Activated T-cell treated with anti-CD3 and anti-CD28 coated beads, Interleukin-2, amount 50 U/mL, for 24 hours (primary cell): ENCODE measurements around the gene FKBP15.
"Not testable (repeated sequence)": the region's sequence is repeated elsewhere in the genome, so short reads cannot be mapped to it uniquely, and the experiment has no call there.

Source experiments
- DNase-seq: peaks from one replicate; pipeline ENCODE4 v3.0.0-alpha.2; 2020
- H3K27ac Mint-ChIP-seq: 2 replicates; pipeline ENCODE4 v1.8.0; 2020; ENCODE audit warnings: mild to moderate bottlenecking, mixed read lengths
- H3K27me3 Mint-ChIP-seq: 2 replicates; pipeline ENCODE4 v1.8.0; 2020; ENCODE audit warnings: mixed read lengths
- H3K36me3 Mint-ChIP-seq: 2 replicates; pipeline ENCODE4 v1.8.0; 2020; ENCODE audit warnings: low read depth, mixed read lengths
- H3K4me1 Mint-ChIP-seq: 2 replicates; pipeline ENCODE4 v1.8.0; 2020; ENCODE audit warnings: low read depth, mixed read lengths
- H3K4me3 Mint-ChIP-seq: 2 replicates; pipeline ENCODE4 v1.8.0; 2020; ENCODE audit warnings: mild to moderate bottlenecking, moderate library complexity, mixed read lengths
- H3K9me3 Mint-ChIP-seq: 2 replicates; pipeline ENCODE4 v1.8.0; 2020; ENCODE audit warnings: mixed read lengths

FKBP15 gene

DNA sequence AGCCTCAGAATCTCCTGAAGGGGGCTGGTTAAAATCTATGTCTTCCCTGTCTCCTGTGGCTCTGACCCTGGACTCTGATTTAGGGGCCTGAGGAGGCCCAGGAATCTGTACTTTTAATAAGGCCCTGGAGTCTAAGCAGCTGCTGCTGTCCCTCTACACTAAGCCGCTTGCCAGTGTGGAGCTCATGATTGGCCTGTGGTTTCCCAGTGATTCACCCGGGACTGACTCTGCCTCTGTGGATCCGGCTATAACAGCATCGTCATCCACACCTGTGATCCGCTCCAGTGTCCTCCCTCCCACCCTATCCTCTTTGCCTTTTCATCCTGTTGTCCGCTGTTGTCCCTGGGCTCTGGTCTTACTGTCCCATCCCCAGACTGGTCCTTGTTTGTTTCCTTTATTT is 66.6 kb downstream of the FKBP15 start:
- H3K36me3 Mint-ChIP-seq, result peaks cover 17% of the 10 kb centered on the region
- H3K9me3 Mint-ChIP-seq, result no peaks in the 10 kb centered on the region
- H3K4me1 Mint-ChIP-seq, result peaks cover 35% of the 10 kb centered on the region
- no peak overlapping the region for H3K4me3 Mint-ChIP-seq
- H3K27me3 Mint-ChIP-seq, result no peaks in the 10 kb centered on the region
- H3K27ac Mint-ChIP-seq, result no peak overlapping the region
- no peak for DNase-seq

GRCh38 chr9:113153599-113153998 is 67.5 kb downstream of the FKBP15 start:
- H3K9me3 Mint-ChIP-seq, result no peaks in the 10 kb centered on the region
- H3K36me3 Mint-ChIP-seq, result peaks cover 10% of the 10 kb centered on the region
- H3K27me3 Mint-ChIP-seq, result no peaks in the 10 kb centered on the region
- H3K4me1 Mint-ChIP-seq, result peaks cover 35% of the 10 kb centered on the region
- H3K27ac Mint-ChIP-seq, result no peak overlapping the region
- no peak overlapping the region for H3K4me3 Mint-ChIP-seq
- no peak for DNase-seq

GRCh38 chr9:113152699-113153098 is 68.4 kb downstream of the FKBP15 start:
- no peak for DNase-seq
- peak overlapping the region; percentile 82 for H3K4me3 Mint-ChIP-seq
- H3K27me3 Mint-ChIP-seq, result no peaks in the 10 kb centered on the region
- H3K4me1 Mint-ChIP-seq, result peaks cover 35% of the 10 kb centered on the region
- peak overlapping the region; percentile 31 for H3K27ac Mint-ChIP-seq
- H3K9me3 Mint-ChIP-seq, result no peaks in the 10 kb centered on the region
- peaks cover 3% of the 10 kb centered on the region for H3K36me3 Mint-ChIP-seq

DNA sequence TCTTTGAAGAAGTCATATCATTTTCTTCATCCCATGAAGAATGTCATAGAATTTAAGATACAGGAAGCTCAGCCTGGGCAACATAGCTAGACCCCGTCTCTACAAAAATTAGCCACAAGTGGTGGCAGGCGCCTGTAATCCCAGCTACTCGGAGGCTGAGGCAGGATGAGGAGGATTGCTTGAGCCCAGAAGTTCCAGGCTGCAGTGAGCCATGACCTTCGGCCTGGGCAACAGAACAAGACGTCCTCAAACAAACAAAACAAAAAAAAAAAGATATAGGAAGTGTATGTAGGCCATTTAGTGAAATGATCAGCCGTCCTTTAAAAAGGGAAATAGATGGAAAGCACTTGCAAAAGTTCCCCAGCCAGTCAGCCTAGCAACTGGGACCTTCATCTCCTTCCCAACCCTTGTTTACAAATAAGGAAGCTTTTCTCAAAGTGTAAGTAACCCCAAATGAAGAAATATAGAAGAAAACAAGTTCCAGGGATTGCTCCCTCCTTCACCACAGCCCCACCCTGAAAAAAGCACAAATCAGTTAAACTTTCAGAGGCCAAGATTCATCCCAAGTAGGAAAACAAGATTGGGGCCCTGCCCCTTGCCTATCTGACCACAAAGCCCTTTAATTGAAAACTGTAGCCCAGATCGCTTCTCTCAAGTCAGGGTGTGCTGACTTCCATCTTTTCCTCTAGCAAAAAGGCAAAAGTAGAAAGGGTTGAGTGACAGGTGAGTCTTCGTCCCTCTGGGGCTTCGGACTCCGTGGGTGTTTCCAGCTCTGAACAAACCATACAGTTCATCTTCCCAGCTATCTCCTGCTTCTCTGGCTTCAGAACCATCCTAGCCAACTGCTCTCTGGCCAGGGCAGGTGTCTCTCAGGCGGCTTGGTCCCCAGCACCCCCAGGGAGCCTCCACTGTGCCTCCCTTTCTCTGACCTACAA is 69.1 kb downstream of the FKBP15 start:
- Mint-ChIP-seq H3K36me3 (no peaks in the 10 kb centered on the region), H3K4me1 (peaks cover 34% of the 10 kb centered on the region), H3K4me3 (peak overlapping the region; percentile 82), H3K9me3 (no peaks in the 10 kb centered on the region), H3K27ac (peak overlapping the region; percentile 31), H3K27me3 (no peaks in the 10 kb centered on the region)
- no peak for DNase-seq

- Mint-ChIP-seq H3K27ac (peak within 1 kb of the TSS; percentile 81), H3K4me3 (peak within 1 kb of the TSS; percentile 82), H3K27me3 (no peaks in the 10 kb centered on the region), H3K9me3 (no peaks in the 10 kb centered on the region), H3K36me3 (no peaks in the 10 kb centered on the region), H3K4me1 (peaks cover 26% of the 10 kb centered on the region)
- DNase-seq, result peak; percentile 92
Measured at GRCh38 chr9:113150670-113151611, 70.1 kb downstream of the FKBP15 start, which contains the start of gene SLC31A2. SLC31A2 (plus strand) TSS chr9:113151007; CDS start chr9:113151075, 68 bp downstream.

DNA sequence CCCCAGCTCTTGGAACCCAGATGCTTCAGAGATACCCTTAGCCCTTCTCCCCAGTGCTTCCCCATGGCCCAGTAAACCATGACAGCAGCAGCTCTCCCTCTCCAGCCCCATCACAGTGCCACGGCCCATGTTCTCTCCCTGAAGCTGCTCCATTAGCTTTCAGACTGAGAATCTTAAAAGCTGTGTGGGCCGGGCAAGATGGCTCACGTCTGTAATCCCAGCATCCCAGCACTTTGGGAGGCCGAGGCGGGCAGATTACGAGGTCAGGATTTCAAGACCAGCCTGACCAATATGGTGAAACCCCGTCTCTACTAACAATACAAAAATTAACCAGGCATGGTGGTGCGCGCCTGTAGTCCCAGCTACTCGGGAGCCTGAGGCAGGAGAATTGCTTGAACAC is 71.5 kb downstream of the FKBP15 start:
- DNase-seq, H3K9me3 Mint-ChIP-seq, H3K36me3 Mint-ChIP-seq, H3K27ac Mint-ChIP-seq, H3K4me3 Mint-ChIP-seq, H3K27me3 Mint-ChIP-seq: not testable (repeated sequence)
- H3K4me1 Mint-ChIP-seq, result peaks cover 16% of the 10 kb centered on the region

GRCh38 chr9:113148781-113149510 is 72.1 kb downstream of the FKBP15 start:
- Mint-ChIP-seq H3K27me3 (peaks cover 7% of the 10 kb centered on the region), H3K27ac (no peak overlapping the region), H3K4me1 (peaks cover 16% of the 10 kb centered on the region), H3K9me3 (no peaks in the 10 kb centered on the region), H3K36me3 (no peaks in the 10 kb centered on the region), H3K4me3 (no peak overlapping the region)
- no peak for DNase-seq

DNA sequence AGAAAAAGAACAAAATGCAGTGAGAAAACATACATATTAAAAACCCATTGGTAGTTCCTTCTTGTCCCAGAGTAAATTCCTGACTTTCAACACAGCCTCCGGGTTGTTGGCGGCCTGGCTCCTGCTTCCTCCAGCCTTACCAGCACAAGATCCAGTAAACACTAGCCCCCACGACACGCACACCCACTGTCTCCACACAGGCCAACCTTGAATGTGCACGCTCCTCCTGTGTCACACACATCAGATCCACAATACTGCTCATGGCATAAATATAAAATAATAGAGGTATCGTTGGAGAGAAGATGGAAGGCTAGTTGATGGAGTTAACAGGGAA is 72.7 kb downstream of the FKBP15 start:
- H3K27ac Mint-ChIP-seq, result no peak overlapping the region
- H3K36me3 Mint-ChIP-seq, result no peaks in the 10 kb centered on the region
- H3K27me3 Mint-ChIP-seq, result peaks cover 12% of the 10 kb centered on the region
- no peak overlapping the region for H3K4me3 Mint-ChIP-seq
- peaks cover 16% of the 10 kb centered on the region for H3K4me1 Mint-ChIP-seq
- DNase-seq, result no peak
- no peaks in the 10 kb centered on the region for H3K9me3 Mint-ChIP-seq

GRCh38 chr9:113143432-113144227 is 77.4 kb downstream of the FKBP15 start:
- H3K9me3 Mint-ChIP-seq, result peaks cover 8% of the 10 kb centered on the region
- DNase-seq, result no peak
- no peaks in the 10 kb centered on the region for H3K36me3 Mint-ChIP-seq

GRCh38 chr9:113140896-113141295 is 80.2 kb downstream of the FKBP15 start:
- H3K27ac Mint-ChIP-seq, H3K4me3 Mint-ChIP-seq: not testable (repeated sequence)
- peaks cover 23% of the 10 kb centered on the region for H3K27me3 Mint-ChIP-seq

More at GRCh38 chr9:113143432-113144227, 77.4 kb downstream of the FKBP15 start:
- H3K27me3 Mint-ChIP-seq, result peaks cover 23% of the 10 kb centered on the region
- no peaks in the 10 kb centered on the region for H3K4me1 Mint-ChIP-seq
- H3K4me3 Mint-ChIP-seq, result no peak overlapping the region
- H3K27ac Mint-ChIP-seq, result no peak overlapping the region

DNA sequence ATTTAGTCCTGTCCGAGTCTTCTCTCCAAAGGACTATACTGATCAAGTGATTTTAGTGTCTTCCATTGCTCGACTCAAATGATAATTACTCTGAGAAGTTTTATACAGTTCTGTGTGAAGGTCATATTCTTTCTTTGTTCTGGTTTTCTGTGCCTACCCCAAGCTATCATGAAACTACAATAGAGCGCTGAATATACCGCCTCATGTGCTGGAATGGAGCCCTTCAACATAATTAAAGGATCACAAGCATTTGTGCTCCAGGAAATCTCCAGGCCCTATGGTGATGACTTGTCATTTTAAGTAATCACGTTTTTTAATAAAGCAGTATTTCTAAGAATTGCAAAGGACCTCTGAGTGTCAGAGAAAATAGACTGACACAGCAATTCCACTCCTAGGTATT is 81.1 kb downstream of the FKBP15 start:
- Mint-ChIP-seq H3K27me3 (peaks cover 21% of the 10 kb centered on the region), H3K36me3 (no peaks in the 10 kb centered on the region), H3K27ac (no peak overlapping the region), H3K4me3 (no peak overlapping the region), H3K4me1 (no peaks in the 10 kb centered on the region), H3K9me3 (peaks cover 8% of the 10 kb centered on the region)
- no peak for DNase-seq

More at GRCh38 chr9:113140896-113141295, 80.2 kb downstream of the FKBP15 start:
- H3K4me1 Mint-ChIP-seq, H3K36me3 Mint-ChIP-seq, H3K9me3 Mint-ChIP-seq, DNase-seq: not testable (repeated sequence)

DNA sequence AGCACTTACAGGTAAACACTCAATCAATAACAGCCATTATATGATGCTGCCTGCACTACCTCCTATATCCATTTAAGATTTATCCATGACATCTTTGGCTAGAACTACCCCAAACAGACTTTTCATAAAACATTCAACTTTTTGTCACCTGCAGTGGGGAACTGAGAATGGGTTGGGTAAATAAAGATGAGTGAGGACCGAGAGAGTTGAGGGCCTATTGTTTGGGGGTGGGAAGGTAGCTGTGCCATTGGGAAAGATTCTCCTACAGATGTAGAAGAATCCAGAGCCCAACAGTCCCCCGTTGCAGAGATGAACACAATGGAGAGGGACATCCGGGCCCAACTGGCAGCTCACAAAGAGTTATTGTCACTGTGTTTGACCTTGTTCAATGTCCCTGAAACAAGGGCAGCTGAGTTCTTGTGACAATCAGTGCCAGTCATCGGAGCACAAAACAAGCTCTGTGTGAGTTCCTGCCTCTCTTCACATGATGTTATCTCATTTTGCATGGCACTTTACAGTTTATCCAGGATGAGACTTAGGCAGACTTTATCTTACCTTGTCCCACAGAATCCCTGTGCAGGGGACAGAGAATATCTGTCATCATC is 81.8 kb downstream of the FKBP15 start:
- Mint-ChIP-seq H3K36me3 (no peaks in the 10 kb centered on the region), H3K4me3 (no peak overlapping the region), H3K27me3 (peaks cover 16% of the 10 kb centered on the region), H3K4me1 (no peaks in the 10 kb centered on the region), H3K9me3 (peaks cover 8% of the 10 kb centered on the region), H3K27ac (no peak overlapping the region)
- DNase-seq, result no peak

DNA sequence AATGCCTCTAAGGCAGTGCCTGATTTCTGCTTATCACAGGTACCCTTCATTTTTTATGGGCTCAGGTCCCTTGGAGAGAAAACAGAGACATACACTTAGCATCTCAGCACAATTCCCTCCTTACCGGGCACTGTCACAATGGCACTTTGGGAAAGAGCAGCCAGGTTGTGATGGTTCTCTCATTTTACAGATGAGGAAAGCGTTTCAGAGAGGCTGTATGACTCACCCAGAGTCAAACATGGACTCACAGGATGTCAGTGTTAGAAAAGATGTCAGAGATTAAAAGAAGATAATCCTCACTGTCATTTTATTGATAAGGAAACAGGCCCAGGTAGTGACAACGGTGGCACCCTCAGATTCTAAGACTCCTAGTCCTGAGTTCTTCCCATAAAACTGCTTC is 82.3 kb downstream of the FKBP15 start:
- Mint-ChIP-seq H3K36me3 (no peaks in the 10 kb centered on the region), H3K27me3 (peaks cover 15% of the 10 kb centered on the region), H3K27ac (no peak overlapping the region), H3K9me3 (peaks cover 8% of the 10 kb centered on the region), H3K4me3 (no peak overlapping the region), H3K4me1 (no peaks in the 10 kb centered on the region)
- no peak for DNase-seq
